HG03442 (cell line): ENCODE measurements around the gene NEDD4L.

Experiments
- ATAC-seq: cut with Tn5 transposase; IDR thresholded peaks from one replicate; pipeline ENCODE4 v1.9.1; 2021; ENCODE audit warnings: mild to moderate bottlenecking, moderate library complexity; ENCODE audit not compliant: unreplicated experiment

NEDD4L gene

GRCh38 chr18:58204776-58205442 lies 160.9 kb downstream of the NEDD4L start:
- no peak for ATAC-seq

- ATAC-seq, result no peak
Measured at GRCh38 chr18:58205443-58206160, 161.6 kb downstream of the NEDD4L start.

GRCh38 chr18:58207520-58208152 lies 163.6 kb downstream of the NEDD4L start:
- ATAC-seq, result no peak

- ATAC-seq, result no peak
Measured at GRCh38 chr18:58208207-58208932, 164.3 kb downstream of the NEDD4L start.

- ATAC-seq, result no peak
Measured at GRCh38 chr18:58209326-58209725, 165.3 kb downstream of the NEDD4L start.

GRCh38 chr18:58211510-58211909 lies 167.5 kb downstream of the NEDD4L start:
- no peak for ATAC-seq

GRCh38 chr18:58212274-58212673 lies 168.2 kb downstream of the NEDD4L start:
- no peak for ATAC-seq

GRCh38 chr18:58213440-58213839 lies 169.4 kb downstream of the NEDD4L start:
- ATAC-seq, result no peak

- ATAC-seq, result no peak
Measured at GRCh38 chr18:58215011-58215410, 171.0 kb downstream of the NEDD4L start.

- peak; percentile 41 for ATAC-seq
Measured at GRCh38 chr18:58216071-58216481, 172.1 kb downstream of the NEDD4L start.

GRCh38 chr18:58217052-58217451 lies 173.0 kb downstream of the NEDD4L start:
- ATAC-seq, result no peak

GRCh38 chr18:58218117-58218516 lies 174.1 kb downstream of the NEDD4L start:
- ATAC-seq, result no peak

GRCh38 chr18:58221060-58221725 lies 177.2 kb downstream of the NEDD4L start:
- ATAC-seq, result no peak

- no peak for ATAC-seq
Measured at GRCh38 chr18:58222432-58223125, 178.6 kb downstream of the NEDD4L start.

- ATAC-seq, result no peak
Measured at GRCh38 chr18:58223717-58224424, 179.8 kb downstream of the NEDD4L start.

- ATAC-seq, result no peak
Measured at GRCh38 chr18:58224425-58224750, 180.4 kb downstream of the NEDD4L start.

- peak; percentile 88 for ATAC-seq
Measured at GRCh38 chr18:58225101-58225500, 181.1 kb downstream of the NEDD4L start.

GRCh38 chr18:58226429-58226828 lies 182.4 kb downstream of the NEDD4L start:
- ATAC-seq, result no peak

GRCh38 chr18:58227361-58227930 lies 183.4 kb downstream of the NEDD4L start:
- no peak for ATAC-seq
